ENCODE measurements around the gene UPF1.

The UPF1 gene

GRCh38 chr19:18871543-18871942 lies 39.8 kb downstream of the UPF1 start:
- no peak for DNase-seq (ENCODE audit: low read depth, low spot score)

GRCh38 chr19:18875726-18876125 lies 44.0 kb downstream of the UPF1 start:
- no peak for DNase-seq (ENCODE audit: low read depth, low spot score)

GRCh38 chr19:18876865-18877264 lies 45.1 kb downstream of the UPF1 start:
- no peak for DNase-seq (ENCODE audit: low read depth, low spot score)

GRCh38 chr19:18878058-18878797 lies 46.5 kb downstream of the UPF1 start:
- DNase-seq (ENCODE audit: low read depth, low spot score): no peak

GRCh38 chr19:18878858-18879578 lies 47.3 kb downstream of the UPF1 start:
- no peak for DNase-seq (ENCODE audit: low read depth, low spot score)

- peak; percentile 90 for DNase-seq (ENCODE audit: low read depth, low spot score)
Observed at GRCh38 chr19:18879579-18880373, 48.0 kb downstream of the UPF1 start.

- DNase-seq (ENCODE audit: low read depth, low spot score): no peak
Observed at GRCh38 chr19:18881491-18881890, 49.7 kb downstream of the UPF1 start.

GRCh38 chr19:18883526-18884304 lies 52.0 kb downstream of the UPF1 start:
- DNase-seq (ENCODE audit: low read depth, low spot score): no peak

- no peak for DNase-seq (ENCODE audit: low read depth, low spot score)
Observed at GRCh38 chr19:18886972-18887371, 55.2 kb downstream of the UPF1 start.

GRCh38 chr19:18889949-18890745 lies 58.4 kb downstream of the UPF1 start:
- no peak for DNase-seq (ENCODE audit: low read depth, low spot score)

- no peak for DNase-seq (ENCODE audit: low read depth, low spot score)
Observed at GRCh38 chr19:18893587-18894253, 62.0 kb downstream of the UPF1 start.

- DNase-seq (ENCODE audit: low read depth, low spot score): peak; percentile 71
Observed at GRCh38 chr19:18894254-18895037, 62.7 kb downstream of the UPF1 start.

- DNase-seq (ENCODE audit: low read depth, low spot score): peak; percentile 74
Observed at GRCh38 chr19:18895038-18895823, 63.5 kb downstream of the UPF1 start.

GRCh38 chr19:18895824-18896341 lies 64.1 kb downstream of the UPF1 start, which contains the start of gene CERS1:
TSS of gene CERS1 (minus strand) at chr19:18896158. CDS start at chr19:18896072, 86 bp downstream.
- DNase-seq (ENCODE audit: low read depth, low spot score): peak; percentile 22

- DNase-seq (ENCODE audit: low read depth, low spot score): no peak
Observed at GRCh38 chr19:18896421-18896841, 64.7 kb downstream of the UPF1 start.

GRCh38 chr19:18897094-18898029 lies 65.6 kb downstream of the UPF1 start:
- no peak for DNase-seq (ENCODE audit: low read depth, low spot score)

GRCh38 chr19:18898081-18898606 lies 66.4 kb downstream of the UPF1 start:
- DNase-seq (ENCODE audit: low read depth, low spot score): peak; percentile 24

Data from ELF-1 (cell line).